ENCODE measurements around the gene DENND2C.

Gene DENND2C

GRCh38 chr1:114549137-114549536, 120.7 kb downstream of the DENND2C start:
- no peak for DNase-seq (ENCODE audit: low read depth)
- TF ChIP-seq CTCF (conservative IDR thresholded peaks at IDR 0.05; ENCODE audit: low read depth, low read length): no peak
- no peak overlapping the region for H3K4me3 ChIP-seq (ENCODE audit: low read length)

- no peak for TF ChIP-seq CTCF (conservative IDR thresholded peaks at IDR 0.05; ENCODE audit: low read depth, low read length)
- DNase-seq (ENCODE audit: low read depth): no peak
- no peak overlapping the region for H3K4me3 ChIP-seq (ENCODE audit: low read length)
These were observed 122.8 kb downstream of the DENND2C start for GRCh38 chr1:114547076-114547475.

GRCh38 chr1:114545796-114546195, 124.1 kb downstream of the DENND2C start:
- no peak overlapping the region for H3K4me3 ChIP-seq (ENCODE audit: low read length)
- DNase-seq (ENCODE audit: low read depth): no peak
- no peak for TF ChIP-seq CTCF (conservative IDR thresholded peaks at IDR 0.05; ENCODE audit: low read depth, low read length)

GRCh38 chr1:114545315-114545714, 124.5 kb downstream of the DENND2C start:
- no peak overlapping the region for H3K4me3 ChIP-seq (ENCODE audit: low read length)
- no peak for TF ChIP-seq CTCF (conservative IDR thresholded peaks at IDR 0.05; ENCODE audit: low read depth, low read length)
- no peak for DNase-seq (ENCODE audit: low read depth)

GRCh38 chr1:114540821-114541220, 129.0 kb downstream of the DENND2C start:
- no peak overlapping the region for H3K4me3 ChIP-seq (ENCODE audit: low read length)
- DNase-seq (ENCODE audit: low read depth): no peak
- TF ChIP-seq CTCF (conservative IDR thresholded peaks at IDR 0.05; ENCODE audit: low read depth, low read length): no peak

- no peak for TF ChIP-seq CTCF (conservative IDR thresholded peaks at IDR 0.05; ENCODE audit: low read depth, low read length)
- DNase-seq (ENCODE audit: low read depth): no peak
- H3K4me3 ChIP-seq (ENCODE audit: low read length): no peak overlapping the region
These were observed 129.6 kb downstream of the DENND2C start for GRCh38 chr1:114540272-114540671.

- DNase-seq (ENCODE audit: low read depth): no peak
- TF ChIP-seq CTCF (conservative IDR thresholded peaks at IDR 0.05; ENCODE audit: low read depth, low read length): no peak
- H3K4me3 ChIP-seq (ENCODE audit: low read length): no peak overlapping the region
These were observed 133.8 kb downstream of the DENND2C start for GRCh38 chr1:114536043-114536442.

All from retinal pigment epithelial cell (primary cell).